NCI-H128 (cell line): ENCODE data around the gene AHCYL1.
"Not testable (repeated sequence)": the region's sequence is repeated elsewhere in the genome, so short reads cannot be mapped to it uniquely, and the experiment has no call there.

Source experiments
- DNase-seq: peaks from one replicate; lab custom pipeline; 2025; ENCODE audit not compliant: unreplicated experiment; lab: John Stamatoyannopoulos, UW

The AHCYL1 gene

DNA sequence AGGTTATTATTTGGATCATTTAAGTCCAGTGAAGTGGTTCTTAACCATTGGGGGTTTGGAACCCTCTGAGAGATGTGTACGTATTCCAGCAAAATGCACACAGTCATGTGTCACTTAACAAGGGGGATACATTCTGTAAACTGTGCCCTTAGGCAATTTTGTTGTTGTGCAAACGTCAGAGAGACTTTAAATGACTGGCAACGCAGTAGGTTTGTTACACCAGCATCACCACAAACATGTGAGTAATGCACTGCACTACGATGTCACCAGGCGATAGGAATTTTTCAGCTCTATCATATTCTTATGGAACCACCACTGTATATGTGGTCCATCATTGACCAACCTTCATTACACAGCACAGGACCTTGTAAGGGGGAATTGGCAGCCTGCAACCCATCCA lies 11.9 kb downstream of the AHCYL1 start:
- DNase-seq = no peak

- no peak for DNase-seq
Observed at GRCh38 chr1:109997204-109997866, 12.8 kb downstream of the AHCYL1 start.

DNA sequence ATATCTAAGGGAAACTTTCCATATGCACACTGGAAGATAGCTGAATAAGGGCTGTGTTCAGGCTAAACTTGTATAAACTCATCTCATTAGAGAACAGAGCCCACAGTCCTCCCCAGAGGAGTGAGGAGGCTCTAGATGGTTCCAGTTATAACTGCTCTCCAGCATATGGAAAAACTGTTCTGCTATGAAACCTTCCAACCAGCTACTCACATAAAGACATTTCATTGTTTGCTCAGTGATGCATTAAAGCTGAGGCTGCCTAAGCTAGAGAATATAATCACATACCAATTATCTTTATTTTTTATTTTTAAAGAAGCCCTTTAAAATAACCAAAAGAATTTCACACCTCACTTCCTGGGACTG lies 13.3 kb downstream of the AHCYL1 start:
- DNase-seq = no peak

DNA sequence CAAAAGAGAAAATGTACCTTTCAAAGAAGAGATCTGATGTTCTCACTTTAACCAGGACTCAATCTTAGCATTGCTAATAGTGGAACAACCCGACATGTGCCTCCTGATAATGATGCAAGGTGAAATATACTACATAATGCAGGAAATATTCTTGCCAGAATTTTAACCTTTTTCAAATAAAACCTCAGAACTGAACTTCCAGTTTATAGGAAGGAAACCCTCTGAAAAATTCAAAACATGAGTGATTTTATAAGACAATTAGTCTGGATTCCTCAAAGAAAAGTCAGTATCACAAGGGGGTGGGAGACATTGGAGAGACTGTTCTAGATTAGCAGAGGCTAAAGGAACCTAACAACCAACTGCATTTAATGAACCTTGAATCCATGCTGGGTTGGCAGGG lies 18.1 kb downstream of the AHCYL1 start:
- no peak for DNase-seq

DNA sequence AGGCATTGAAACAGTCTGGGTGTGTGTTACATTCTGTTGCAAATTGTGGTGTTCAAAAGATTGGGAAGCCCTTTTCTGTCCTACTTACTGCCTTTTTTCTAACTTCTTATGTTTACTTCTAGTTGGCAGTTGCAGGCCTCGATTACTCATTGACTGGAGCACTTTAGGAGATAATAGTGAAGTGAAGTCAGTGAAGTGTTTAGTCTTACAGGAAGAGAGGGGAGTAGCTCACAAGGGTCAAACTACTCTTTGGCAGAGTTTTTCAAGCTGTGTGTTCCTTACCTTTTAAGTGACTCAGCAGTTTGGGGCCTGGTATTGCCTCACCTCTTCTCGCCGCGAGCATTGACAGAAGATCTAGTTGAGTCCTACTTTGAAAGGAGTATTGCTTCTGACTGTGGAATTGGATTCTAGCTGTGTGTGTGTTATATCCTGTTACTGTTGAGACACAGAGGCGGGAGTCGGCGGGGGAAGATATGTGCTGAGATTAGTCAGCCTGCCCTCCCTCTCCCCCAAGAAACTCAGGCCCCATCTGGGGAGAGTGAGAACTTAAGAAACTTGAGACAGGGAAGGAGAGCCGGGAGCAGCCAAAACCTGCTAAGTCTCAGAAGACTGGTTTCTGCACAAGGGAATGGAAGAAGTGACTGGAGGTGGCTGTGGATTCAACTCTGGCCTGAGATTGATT lies 19.3 kb downstream of the AHCYL1 start:
- DNase-seq = no peak

GRCh38 chr1:110004583-110004982 lies 20.0 kb downstream of the AHCYL1 start:
- DNase-seq = no peak

- no peak for DNase-seq
Observed at GRCh38 chr1:110005971-110006370, 21.4 kb downstream of the AHCYL1 start.

- no peak for DNase-seq
Observed at GRCh38 chr1:110006516-110006915, 22.0 kb downstream of the AHCYL1 start.

DNA sequence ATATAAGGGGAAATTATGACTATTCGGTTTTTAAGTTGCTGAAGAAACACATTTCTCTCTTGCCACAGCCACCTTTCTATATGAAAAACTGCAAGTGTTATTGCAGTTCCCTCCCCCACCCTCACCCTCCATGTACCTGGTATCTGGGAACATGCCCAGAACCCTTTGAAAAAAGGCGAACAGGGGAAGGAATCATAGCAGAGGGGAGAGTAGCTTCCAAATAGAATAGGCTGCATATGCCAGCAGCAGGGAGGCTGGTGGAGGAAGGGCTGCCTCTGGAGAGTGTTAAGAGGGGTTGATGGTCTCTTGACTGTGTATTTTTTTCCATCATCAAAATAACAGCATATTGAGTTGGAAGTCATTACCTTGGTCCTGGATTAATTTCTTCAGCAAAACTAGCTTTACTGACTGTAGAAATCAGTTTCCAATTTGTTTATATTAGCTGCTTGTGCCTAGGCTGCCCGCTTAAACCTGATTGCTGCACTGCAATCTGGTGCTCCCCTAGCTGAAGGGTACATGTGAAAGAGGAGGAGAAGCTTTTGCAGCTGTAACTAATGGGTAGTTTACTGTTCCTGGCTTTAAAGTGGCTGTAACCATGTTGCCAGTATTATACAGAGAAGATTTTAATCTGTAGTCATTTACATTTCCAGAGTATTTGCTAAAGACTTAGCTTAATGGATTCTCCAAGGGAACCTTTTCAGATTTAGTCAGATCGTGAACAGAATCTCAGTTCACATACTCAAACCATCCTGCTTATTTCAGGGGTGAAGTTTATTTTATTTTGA lies 22.7 kb downstream of the AHCYL1 start:
- peak; percentile 51 for DNase-seq

DNA sequence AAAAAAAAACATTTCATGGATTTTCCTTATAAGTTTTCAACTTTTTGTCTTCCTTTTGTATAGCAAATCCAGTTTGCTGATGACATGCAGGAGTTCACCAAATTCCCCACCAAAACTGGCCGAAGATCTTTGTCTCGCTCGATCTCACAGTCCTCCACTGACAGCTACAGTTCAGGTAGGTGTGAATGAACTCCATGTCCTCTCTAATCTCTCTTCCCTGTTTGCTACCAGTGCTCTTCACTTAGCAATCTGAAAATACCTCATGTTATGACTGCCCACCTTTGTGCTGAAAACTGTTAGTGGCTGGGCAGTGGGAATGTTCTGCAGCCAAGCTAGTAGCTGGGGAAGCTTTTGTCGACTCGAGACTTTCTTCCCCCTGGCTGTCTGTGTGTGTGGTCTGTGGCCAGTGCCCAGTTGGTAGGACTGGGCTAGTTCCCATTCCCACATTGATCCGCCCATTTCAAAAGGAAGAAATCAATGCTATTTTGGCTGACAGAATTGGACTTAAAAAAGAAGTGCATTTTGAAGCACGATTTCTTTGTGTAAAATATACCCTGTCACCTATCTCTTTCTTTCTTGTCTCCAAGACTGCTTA lies 24.5 kb downstream of the AHCYL1 start:
- no peak for DNase-seq

DNA sequence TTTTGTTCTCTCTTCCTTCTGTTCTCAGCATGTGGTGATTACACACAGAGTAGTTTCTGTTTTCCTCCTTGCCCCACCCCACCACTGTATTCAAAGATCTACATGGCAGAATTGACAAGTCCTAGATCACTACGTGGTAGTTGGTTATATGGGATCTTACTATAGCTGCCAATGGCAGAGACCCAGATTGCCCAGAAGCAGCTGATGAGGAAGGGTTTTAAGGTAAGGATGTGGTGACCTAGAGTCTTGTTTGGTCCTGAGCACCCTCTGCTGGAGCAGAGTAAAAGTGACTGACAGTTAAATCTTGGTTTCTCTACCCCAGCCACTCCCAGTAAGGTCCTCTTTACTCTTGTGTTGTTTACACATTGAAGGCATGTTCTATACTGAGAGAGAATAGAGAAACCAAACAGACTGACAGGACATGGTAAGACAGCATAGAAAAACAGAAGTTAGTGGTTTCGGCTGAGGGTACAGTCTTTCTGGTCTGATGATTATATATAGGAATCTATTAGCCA lies 27.0 kb downstream of the AHCYL1 start:
- DNase-seq = no peak

- no peak for DNase-seq
Observed at GRCh38 chr1:110012100-110012780, 27.7 kb downstream of the AHCYL1 start.

- DNase-seq = no peak
Observed at GRCh38 chr1:110017792-110018191, 33.2 kb downstream of the AHCYL1 start.

- DNase-seq = no peak
Observed at GRCh38 chr1:110018396-110018795, 33.8 kb downstream of the AHCYL1 start.

- DNase-seq = no peak
Observed at GRCh38 chr1:110019770-110020169, 35.2 kb downstream of the AHCYL1 start.

DNA sequence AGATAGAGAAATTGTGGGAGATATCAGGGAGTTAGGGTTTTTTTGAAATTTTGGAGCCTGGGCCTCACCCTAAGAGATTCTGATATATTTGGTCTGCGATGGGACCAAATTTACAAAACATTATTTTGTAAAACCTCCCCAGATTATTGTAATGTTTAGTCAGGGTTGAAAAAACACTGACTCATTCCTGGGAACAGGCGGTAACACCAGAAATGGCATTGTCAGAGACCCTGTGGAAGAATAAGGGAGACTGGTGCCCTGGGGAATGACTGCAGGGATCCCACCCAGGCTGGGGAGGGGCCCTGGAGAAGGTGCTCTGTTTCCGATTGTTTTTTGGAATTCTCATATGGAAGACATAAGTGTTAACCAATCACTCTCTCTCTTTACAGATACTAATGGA lies 36.7 kb downstream of the AHCYL1 start:
- no peak for DNase-seq

- DNase-seq = no peak
Observed at GRCh38 chr1:110024613-110025012, 40.0 kb downstream of the AHCYL1 start.

DNA sequence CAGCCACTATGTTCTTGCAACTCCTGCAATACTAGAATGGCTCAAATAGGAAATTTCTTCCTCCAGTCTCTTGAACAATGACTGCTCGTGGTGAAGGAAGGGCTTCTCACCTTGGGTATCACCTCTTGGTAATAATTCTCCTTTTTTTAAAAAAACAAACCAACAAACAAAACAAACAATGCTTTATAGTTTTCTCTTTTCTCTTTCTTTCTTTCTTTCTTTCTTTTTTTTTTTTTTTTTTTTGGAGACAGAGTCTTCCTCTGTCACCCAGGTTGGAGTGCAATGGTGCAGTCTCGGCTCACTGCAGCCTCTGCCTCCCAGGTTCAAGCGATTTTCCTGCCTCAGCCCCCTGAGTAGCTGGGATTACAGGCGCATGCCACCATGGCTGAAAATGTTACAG lies 46.1 kb downstream of the AHCYL1 start:
- not testable (repeated sequence) for DNase-seq

DNA sequence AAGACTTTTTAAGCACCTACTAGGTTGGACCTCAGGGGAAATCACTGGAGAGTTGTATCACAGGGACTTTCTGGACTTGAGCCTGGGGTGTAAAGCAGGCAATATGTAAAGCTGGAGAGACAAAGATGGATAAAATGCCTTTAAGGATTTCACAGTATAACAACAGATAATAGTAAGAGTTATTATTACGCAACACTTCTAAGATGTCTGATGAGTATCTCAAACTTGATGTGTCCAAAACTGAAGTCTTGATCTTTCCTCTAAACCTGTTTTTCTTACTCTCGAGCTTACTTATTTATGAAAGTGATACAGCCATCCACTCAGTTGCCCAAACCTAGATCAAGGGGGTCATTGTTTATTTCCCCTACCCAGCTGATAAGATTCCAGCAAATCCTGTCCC lies 47.8 kb downstream of the AHCYL1 start:
- DNase-seq = no peak

DNA sequence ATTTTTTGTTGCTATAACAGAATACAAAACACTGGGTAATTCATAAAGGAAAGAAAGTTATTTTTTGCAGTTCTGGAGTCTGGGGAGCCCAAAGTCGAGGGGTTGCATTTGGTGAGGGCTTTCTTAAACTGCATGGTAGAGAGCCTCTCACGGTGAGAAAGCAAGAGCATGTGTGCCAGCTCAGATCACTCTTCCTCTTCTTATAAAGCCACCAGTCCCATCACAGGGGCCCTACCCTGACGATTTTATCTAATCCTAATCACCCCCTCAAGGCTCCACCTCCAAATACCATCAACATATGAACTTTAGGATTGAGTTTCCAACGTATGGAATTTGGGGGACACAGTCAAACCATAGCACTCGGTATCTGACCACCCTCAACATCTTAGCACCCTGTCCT lies 48.9 kb downstream of the AHCYL1 start:
- DNase-seq = no peak

DNA sequence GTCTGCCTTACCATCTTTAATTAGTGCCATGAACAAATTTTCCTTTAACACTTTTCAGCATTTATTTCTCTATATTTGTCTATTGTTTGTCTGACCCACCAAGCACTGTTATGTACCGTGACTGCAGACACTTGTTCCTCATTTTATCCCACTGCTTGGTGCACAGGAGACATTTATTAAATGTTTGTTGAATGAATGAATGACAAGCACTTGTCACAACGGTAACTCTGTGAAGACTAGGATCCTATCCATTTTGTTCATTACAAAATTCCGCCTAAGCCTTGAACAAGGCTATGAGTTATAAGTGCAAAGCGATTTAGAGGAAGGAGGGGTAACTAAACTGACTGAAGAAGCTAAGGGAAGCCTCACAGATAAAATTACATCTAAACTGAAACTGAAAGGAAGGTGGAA lies 49.5 kb downstream of the AHCYL1 start:
- DNase-seq = no peak
